Parathyroid adenoma (tissue), 2 donors: Measurements from ENCODE around the gene PRELID3B.
A peak's percentile ranks its signal among the peaks of the same experiment; 100 is the strongest.

Source experiments
- H2AFZ ChIP-seq: fragments of 300-600 bp; sonication (generic); one replicate; pipeline ENCODE4 v1.7.0; 2017; ENCODE audit warnings: antibody characterized with exemption, mild to moderate bottlenecking
- H3K27ac ChIP-seq: fragments of 300-600 bp; sonication (generic); one replicate; pipeline ENCODE4 v1.7.0; 2017
- H3K27me3 ChIP-seq: fragments of 300-600 bp; sonication (generic); one replicate; pipeline ENCODE4 v1.7.0; 2017; ENCODE audit warnings: low read length; ENCODE audit not compliant: control insufficient read depth, insufficient read depth
- H3K36me3 ChIP-seq: fragments of 300-600 bp; sonication (generic); one replicate; pipeline ENCODE4 v1.7.0; 2017; ENCODE audit warnings: low read length; ENCODE audit not compliant: control insufficient read depth, insufficient read depth
- H3K4me1 ChIP-seq: fragments of 300-600 bp; sonication (generic); one replicate; pipeline ENCODE4 v1.7.0; 2017; ENCODE audit warnings: control low read depth
- H3K4me2 ChIP-seq: fragments of 300-600 bp; sonication (generic); one replicate; pipeline ENCODE4 v1.7.0; 2017; ENCODE audit warnings: low read length
- H3K4me3 ChIP-seq: fragments of 300-600 bp; sonication (generic); one replicate; pipeline ENCODE4 v1.7.0; 2017; ENCODE audit warnings: low read depth, low read length
- H3K79me2 ChIP-seq: fragments of 300-600 bp; sonication (generic); one replicate; pipeline ENCODE4 v1.7.0; 2017; ENCODE audit warnings: control low read depth
- H3K9ac ChIP-seq: fragments of 300-600 bp; sonication (generic); one replicate; pipeline ENCODE4 v1.7.0; 2017; ENCODE audit warnings: mild to moderate bottlenecking
- H3K9me3 ChIP-seq: fragments of 300-600 bp; sonication (generic); one replicate; pipeline ENCODE4 v1.7.0; 2017; ENCODE audit warnings: low read length; ENCODE audit not compliant: control insufficient read depth
- TF ChIP-seq, protein P1 (sequence below): fragments of 300-600 bp; sonication (generic); IDR thresholded peaks from one replicate; pipeline ENCODE4 v1.7.0; 2017; ENCODE audit warnings: antibody characterized with exemption, mild to moderate bottlenecking
- donor health status: primary hyperparathyroidism.

Gene PRELID3B

DNA sequence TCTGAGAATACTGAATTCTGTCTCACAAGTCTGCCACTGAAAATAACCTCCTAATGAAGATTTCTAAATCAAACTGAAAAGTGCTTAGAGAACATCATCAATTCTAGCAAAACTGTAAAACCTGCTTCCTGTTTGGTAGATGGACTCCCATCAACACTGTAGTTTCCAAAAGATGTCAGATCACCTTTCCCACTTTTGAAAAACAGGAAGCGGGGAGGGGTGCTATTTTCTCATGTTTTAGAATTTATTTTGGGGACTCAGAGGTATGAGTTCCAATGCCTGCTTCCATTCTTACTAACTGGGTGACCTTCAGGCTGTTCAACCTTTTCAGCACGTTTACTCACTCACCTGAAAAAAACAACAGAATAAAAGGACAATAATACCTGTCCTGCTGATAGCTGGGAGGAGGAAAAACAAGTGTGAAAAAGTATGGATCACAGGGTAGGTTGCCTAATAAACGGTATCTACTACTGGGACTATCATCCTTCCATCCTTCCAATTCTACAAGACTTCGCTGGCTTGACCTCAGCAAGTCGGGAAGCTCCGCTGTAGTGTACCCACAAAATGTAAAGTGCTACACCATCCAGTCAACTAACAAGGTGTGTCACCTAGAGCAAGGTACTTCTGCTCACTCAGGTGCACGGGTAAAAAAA, 11.5 kb downstream of the PRELID3B start:
- H3K9me3 ChIP-seq: no peaks in the 10 kb centered on the region
- TF ChIP-seq, protein P1, sequence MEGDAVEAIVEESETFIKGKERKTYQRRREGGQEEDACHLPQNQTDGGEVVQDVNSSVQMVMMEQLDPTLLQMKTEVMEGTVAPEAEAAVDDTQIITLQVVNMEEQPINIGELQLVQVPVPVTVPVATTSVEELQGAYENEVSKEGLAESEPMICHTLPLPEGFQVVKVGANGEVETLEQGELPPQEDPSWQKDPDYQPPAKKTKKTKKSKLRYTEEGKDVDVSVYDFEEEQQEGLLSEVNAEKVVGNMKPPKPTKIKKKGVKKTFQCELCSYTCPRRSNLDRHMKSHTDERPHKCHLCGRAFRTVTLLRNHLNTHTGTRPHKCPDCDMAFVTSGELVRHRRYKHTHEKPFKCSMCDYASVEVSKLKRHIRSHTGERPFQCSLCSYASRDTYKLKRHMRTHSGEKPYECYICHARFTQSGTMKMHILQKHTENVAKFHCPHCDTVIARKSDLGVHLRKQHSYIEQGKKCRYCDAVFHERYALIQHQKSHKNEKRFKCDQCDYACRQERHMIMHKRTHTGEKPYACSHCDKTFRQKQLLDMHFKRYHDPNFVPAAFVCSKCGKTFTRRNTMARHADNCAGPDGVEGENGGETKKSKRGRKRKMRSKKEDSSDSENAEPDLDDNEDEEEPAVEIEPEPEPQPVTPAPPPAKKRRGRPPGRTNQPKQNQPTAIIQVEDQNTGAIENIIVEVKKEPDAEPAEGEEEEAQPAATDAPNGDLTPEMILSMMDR: no peak
- H3K27ac ChIP-seq: no peak overlapping the region
- H3K79me2 ChIP-seq: peaks cover 12% of the 10 kb centered on the region
- no peaks in the 10 kb centered on the region for H3K27me3 ChIP-seq
- H3K36me3 ChIP-seq: no peaks in the 10 kb centered on the region
- H2AFZ ChIP-seq: no peak overlapping the region
- peak overlapping the region; percentile 86 for H3K4me2 ChIP-seq
- no peak overlapping the region for H3K9ac ChIP-seq
- H3K4me3 ChIP-seq: peak overlapping the region; percentile 87
- H3K4me1 ChIP-seq: peaks cover 16% of the 10 kb centered on the region

DNA sequence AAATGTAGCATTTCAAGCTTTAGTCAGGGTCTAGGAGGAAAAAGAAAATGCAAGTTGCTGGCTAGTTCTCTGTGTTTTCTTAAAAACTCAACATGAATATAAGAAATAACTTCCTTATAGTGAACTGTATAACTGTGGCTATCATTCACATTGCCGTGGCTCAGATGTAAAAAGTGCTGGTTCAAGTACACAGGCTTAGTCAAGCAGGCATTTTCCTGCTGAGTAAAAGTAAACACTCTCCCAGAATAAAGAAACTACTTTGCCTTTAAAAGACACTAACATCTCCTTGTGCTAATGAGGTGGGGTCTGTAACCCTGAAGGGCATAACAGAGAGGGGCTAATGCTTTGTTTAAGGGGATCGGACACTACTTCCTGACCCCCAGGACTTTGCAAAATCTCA, 13.8 kb downstream of the PRELID3B start:
- H3K9me3 ChIP-seq: no peaks in the 10 kb centered on the region
- peak overlapping the region; percentile 53 for H3K4me2 ChIP-seq
- no peak overlapping the region for H3K27ac ChIP-seq
- no peak overlapping the region for H3K9ac ChIP-seq
- TF ChIP-seq, protein P1: no peak
- peaks cover 16% of the 10 kb centered on the region for H3K4me1 ChIP-seq
- peak overlapping the region; percentile 17 for H3K4me3 ChIP-seq
- no peaks in the 10 kb centered on the region for H3K36me3 ChIP-seq
- H3K79me2 ChIP-seq: peaks cover 12% of the 10 kb centered on the region
- no peaks in the 10 kb centered on the region for H3K27me3 ChIP-seq
- H2AFZ ChIP-seq: no peak overlapping the region

DNA sequence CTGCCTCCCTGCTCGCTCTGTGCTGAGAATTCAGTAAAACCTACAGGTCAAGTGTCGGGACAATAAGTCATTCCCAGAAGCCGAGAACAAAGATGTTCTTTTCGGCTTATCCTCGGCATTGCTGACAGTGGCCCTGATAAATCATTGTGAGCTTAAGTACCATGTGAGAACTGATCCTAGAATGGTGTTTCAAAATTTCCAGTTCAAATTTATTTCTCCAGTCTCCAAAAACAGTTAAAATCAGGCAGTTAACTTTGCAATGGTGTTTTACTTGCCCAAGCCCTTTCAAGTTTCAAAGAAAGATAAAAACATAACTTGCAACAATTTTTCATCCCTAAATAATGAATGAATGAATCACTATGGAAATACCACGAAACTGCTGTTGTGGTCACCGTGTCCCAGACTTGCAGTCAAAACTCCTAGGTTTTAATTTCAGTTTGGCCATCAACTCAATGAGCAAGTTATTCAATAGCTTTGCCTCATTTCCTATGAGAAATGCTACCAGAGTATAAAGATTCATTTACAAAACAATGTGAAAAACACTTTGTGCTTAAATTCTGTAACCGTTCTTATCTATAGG, 14.8 kb downstream of the PRELID3B start:
- Histone ChIP-seq H3K79me2 (peaks cover 12% of the 10 kb centered on the region), H3K27me3 (no peaks in the 10 kb centered on the region), H3K36me3 (no peaks in the 10 kb centered on the region), H2AFZ (no peak overlapping the region), H3K27ac (no peak overlapping the region), H3K9me3 (no peaks in the 10 kb centered on the region), H3K4me2 (no peak overlapping the region), H3K4me3 (no peak overlapping the region), H3K4me1 (peaks cover 16% of the 10 kb centered on the region), H3K9ac (no peak overlapping the region)
- TF ChIP-seq, protein P1: no peak

DNA sequence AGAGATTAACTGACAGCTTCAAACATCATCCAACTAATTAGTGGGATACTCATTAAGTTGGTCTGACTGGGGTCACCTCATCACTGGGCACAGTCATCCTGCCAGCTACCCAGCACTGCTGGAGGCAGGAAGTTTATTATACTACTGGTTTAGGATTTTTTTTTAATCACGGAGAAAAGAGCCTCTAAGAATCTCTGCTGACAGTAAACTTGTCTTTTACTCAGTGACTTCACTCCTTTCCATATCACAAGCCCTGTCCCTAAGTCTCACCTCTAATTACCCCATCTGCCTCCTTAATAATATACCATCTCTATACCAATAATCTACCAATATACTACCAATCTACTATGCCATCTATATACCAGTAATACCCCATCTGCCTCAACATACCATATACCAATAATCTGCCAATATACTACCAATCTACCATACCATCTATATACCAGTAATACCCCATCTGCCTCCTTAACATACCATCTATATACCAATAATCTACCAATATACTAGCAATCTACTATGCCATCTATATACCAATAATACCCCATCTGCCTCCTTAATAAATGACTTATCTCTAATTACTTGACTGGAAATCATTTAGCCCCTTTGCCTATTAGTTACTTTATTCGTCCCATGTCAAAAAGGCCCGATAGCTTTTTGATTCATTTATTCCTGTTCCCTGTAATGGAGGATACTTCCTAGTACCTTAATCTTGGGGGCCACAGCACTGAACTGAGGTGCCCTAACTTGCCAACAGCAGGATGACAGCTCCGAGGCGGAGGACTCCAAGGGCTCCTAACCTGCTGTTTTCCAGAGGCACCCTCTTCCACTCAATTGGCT, 15.5 kb downstream of the PRELID3B start:
- no peak overlapping the region for H3K4me2 ChIP-seq
- no peaks in the 10 kb centered on the region for H3K27me3 ChIP-seq
- no peak overlapping the region for H3K9ac ChIP-seq
- no peaks in the 10 kb centered on the region for H3K36me3 ChIP-seq
- peaks cover 12% of the 10 kb centered on the region for H3K79me2 ChIP-seq
- H3K4me3 ChIP-seq: no peak overlapping the region
- no peaks in the 10 kb centered on the region for H3K9me3 ChIP-seq
- H2AFZ ChIP-seq: no peak overlapping the region
- TF ChIP-seq, protein P1: no peak
- H3K4me1 ChIP-seq: peaks cover 16% of the 10 kb centered on the region
- no peak overlapping the region for H3K27ac ChIP-seq
